HFFc6 (cell line): ENCODE data around the gene CDH11. TPM values are rescaled to one million over a fixed set of nuclear protein-coding genes. Genes with fewer than 3 reads are reported as not detected.

ENCODE experiments used
- DNase-seq: peaks from one replicate; pipeline ENCODE4 v3.0.0-alpha.2; 2018
- H3K27ac Mint-ChIP-seq: 2 replicates; pipeline ENCODE4 v1.8.0; 2020; ENCODE audit warnings: mild to moderate bottlenecking, mixed read lengths
- H3K27me3 Mint-ChIP-seq: 2 replicates; pipeline ENCODE4 v1.8.0; 2021; ENCODE audit warnings: mild to moderate bottlenecking, moderate library complexity, mixed read lengths; ENCODE audit not compliant: insufficient read depth
- H3K36me3 Mint-ChIP-seq: 2 replicates; pipeline ENCODE4 v1.8.0; 2021; ENCODE audit warnings: low read depth, mixed read lengths
- H3K4me1 Mint-ChIP-seq: 2 replicates; pipeline ENCODE4 v1.8.0; 2020; ENCODE audit warnings: low read depth, mixed read lengths
- H3K4me3 Mint-ChIP-seq: 2 replicates; pipeline ENCODE4 v1.8.0; 2020; ENCODE audit warnings: mild to moderate bottlenecking, moderate library complexity, mixed read lengths
- H3K9me3 Mint-ChIP-seq: 2 replicates; pipeline ENCODE4 v1.8.0; 2020; ENCODE audit warnings: mild to moderate bottlenecking, mixed read lengths
- CTCF ChIP-seq: fragments of 200-600 bp; sonication (generic); IDR thresholded peaks from 2 replicates; pipeline ENCODE4 v1.5.0; 2021; ENCODE audit warnings: antibody characterized with exemption, mild to moderate bottlenecking
- total RNA-seq, 6 experiments: library from RNA; stranded (reverse); fragmentation: NEBNext Ultra II Directional; extraction: Animal tissue kit (Norgen Biotek cat#: 25700); gene quantifications; 2 replicates in 1 of 6; 3 replicates in 5 of 6; pipeline ENCODE4 v1.2.3, GENCODE V29; 2021

CDH11 gene
- total RNA-seq, 6 experiments from 2014 or later: 507 to 539 (median 527) TPM

DNA sequence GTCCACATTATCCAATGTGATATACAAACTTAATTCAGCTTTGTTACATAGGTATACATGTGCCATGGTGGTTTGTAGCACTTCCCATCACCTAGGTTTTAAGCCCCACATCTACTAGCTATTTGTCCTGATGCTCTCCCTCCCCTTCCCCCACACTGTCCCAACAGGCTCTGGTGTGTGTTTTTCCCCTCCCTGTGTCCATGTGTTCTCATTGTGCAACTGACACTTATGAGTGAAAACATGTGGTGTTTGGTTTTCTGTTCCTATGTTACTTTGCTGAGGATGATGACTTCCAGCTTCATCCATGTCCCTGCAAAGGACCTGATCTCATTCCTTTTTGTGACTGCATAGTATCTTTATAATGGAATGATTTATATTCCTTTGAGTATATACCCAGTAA lies 196.7 kb downstream of the CDH11 start:
- H3K27me3 Mint-ChIP-seq: peaks cover 7% of the 10 kb centered on the region
- H3K4me3 Mint-ChIP-seq: no peak overlapping the region
- DNase-seq: no peak
- no peak overlapping the region for H3K27ac Mint-ChIP-seq
- no peaks in the 10 kb centered on the region for H3K4me1 Mint-ChIP-seq
- H3K36me3 Mint-ChIP-seq: peaks cover 15% of the 10 kb centered on the region
- TF ChIP-seq CTCF: no peak
- H3K9me3 Mint-ChIP-seq: peaks cover 24% of the 10 kb centered on the region; the same call in 1 of the 2 replicates

DNA sequence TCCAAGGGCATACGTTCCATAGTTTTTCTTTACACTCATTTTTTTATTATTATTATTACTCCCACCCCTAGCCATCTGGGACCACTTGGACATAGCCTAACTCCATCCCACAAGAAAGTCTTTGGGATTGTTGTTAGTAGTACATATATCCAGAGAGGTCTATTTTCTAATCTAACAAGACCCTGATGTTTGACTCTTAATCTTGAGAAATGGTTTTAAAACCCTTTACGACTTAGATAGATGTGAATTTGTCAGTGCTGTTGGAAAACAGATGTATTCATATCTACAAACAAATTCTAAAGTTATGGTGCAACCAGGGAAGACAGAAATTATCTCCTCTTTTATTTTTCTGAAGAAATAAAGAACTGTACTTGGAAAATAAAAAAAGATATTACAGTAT lies 197.8 kb downstream of the CDH11 start:
- Mint-ChIP-seq H3K27ac (no peak overlapping the region), H3K4me1 (no peaks in the 10 kb centered on the region), H3K36me3 (peaks cover 15% of the 10 kb centered on the region), H3K27me3 (peaks cover 7% of the 10 kb centered on the region), H3K4me3 (no peak overlapping the region), H3K9me3 (peaks cover 24% of the 10 kb centered on the region; the same call in 1 of the 2 replicates)
- no peak for DNase-seq
- TF ChIP-seq CTCF: no peak

DNA sequence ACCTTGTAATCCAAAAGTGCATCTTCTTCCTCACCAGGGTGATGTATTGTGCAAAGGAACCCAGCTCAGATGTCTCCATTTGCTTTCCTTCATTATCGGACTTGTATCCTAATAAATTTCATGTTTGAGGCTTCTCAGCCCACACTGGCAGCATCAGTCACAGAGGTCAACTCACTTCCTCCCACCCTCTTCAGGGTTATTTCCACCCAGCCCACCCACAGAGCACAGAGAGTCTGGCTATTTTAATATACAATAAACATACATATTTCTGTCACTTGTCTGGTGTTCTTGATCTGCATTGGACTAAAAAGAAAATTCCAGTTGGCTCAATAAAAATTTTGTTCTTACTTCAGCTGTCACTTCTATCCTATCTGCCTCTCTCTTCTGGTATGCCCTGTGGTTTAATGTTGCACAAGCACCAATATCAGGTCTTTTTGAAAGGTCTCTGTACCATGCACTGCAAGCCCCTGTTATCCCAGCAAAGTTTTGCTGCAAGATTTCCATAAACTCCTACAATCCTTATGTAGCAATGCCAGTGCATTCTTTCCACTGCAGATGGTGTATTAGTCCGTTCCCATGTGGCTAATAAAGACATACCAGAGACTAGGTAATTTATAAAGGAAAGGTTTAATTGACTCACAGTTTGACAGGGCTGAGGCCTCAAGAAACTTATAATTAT lies 201.8 kb downstream of the CDH11 start:
- no peaks in the 10 kb centered on the region for H3K4me1 Mint-ChIP-seq
- no peak for TF ChIP-seq CTCF
- no peaks in the 10 kb centered on the region for H3K9me3 Mint-ChIP-seq
- peaks cover 6% of the 10 kb centered on the region for H3K27me3 Mint-ChIP-seq
- no peak for DNase-seq
- no peak overlapping the region for H3K27ac Mint-ChIP-seq
- H3K36me3 Mint-ChIP-seq: no peaks in the 10 kb centered on the region
- H3K4me3 Mint-ChIP-seq: no peak overlapping the region

DNA sequence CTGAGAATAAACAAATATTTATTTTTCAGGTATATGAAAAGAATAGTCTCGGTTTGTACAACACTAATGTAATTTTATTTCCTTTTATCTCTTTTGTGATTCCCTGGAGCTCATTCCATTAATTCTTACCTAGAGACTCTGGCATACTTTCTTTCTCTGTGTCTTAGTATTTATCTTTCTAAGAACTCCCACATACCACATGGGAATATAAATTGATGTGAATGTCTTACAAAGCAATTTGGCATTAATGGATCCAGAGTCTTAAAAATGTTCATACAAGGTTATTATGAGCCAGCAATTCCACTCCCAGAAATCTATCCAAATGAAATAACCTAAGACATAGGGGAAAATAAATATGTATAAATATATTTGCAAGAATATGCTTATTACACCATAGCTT lies 202.7 kb downstream of the CDH11 start:
- H3K27me3 Mint-ChIP-seq: peaks cover 6% of the 10 kb centered on the region
- no peaks in the 10 kb centered on the region for H3K4me1 Mint-ChIP-seq
- DNase-seq: no peak
- TF ChIP-seq CTCF: no peak
- no peaks in the 10 kb centered on the region for H3K9me3 Mint-ChIP-seq
- H3K4me3 Mint-ChIP-seq: no peak overlapping the region
- H3K27ac Mint-ChIP-seq: no peak overlapping the region
- H3K36me3 Mint-ChIP-seq: no peaks in the 10 kb centered on the region

DNA sequence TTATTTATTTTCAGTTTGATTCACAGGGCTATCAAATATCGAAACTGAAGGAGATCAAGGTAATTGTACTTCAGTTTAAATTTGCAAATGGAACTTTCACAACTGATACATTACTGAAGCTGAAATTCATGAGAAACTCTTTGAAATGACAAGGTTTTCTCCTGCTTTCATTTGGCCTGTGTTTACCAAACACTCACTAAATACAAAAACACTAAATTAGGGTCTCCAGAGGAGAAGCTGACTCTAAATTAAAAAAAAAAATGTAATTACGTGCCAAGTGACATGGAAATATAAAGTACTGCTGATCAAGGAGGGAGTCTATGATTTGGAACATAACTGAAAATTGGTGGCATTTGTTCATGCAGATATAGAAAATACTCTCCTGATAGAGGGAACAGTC lies 205.8 kb downstream of the CDH11 start:
- no peak for TF ChIP-seq CTCF
- H3K9me3 Mint-ChIP-seq: no peaks in the 10 kb centered on the region
- H3K4me3 Mint-ChIP-seq: no peak overlapping the region
- DNase-seq: no peak
- H3K27ac Mint-ChIP-seq: no peak overlapping the region
- no peaks in the 10 kb centered on the region for H3K36me3 Mint-ChIP-seq
- H3K27me3 Mint-ChIP-seq: no peaks in the 10 kb centered on the region
- no peaks in the 10 kb centered on the region for H3K4me1 Mint-ChIP-seq
